Fibroblast of lung (primary cell): ENCODE results near the gene NF2. TPM values are rescaled to one million over a fixed set of nuclear protein-coding genes. Genes with fewer than 3 reads are reported as not detected.

Experiments used
- DNase-seq, 2 donors: peaks; one replicate each; pipeline versions ENCODE4 v3.0.0 to v3.0.0-alpha.2; 2010; ENCODE audit warnings: low read depth in 2 of 2
- H2AFZ ChIP-seq: 2 replicates; pipeline ENCODE4 v1.5.1; 2012; ENCODE audit warnings: low read length, control low read depth, inconsistent platforms
- H3K27ac ChIP-seq: 2 replicates; pipeline ENCODE4 v1.5.1; 2011; ENCODE audit warnings: low read length, control low read depth; ENCODE audit not compliant: insufficient read depth
- H3K27me3 ChIP-seq: 2 replicates; pipeline ENCODE4 v1.5.1; 2011; ENCODE audit warnings: mild to moderate bottlenecking, low read length; ENCODE audit not compliant: control insufficient read depth, insufficient read depth
- H3K36me3 ChIP-seq: 2 replicates; pipeline ENCODE4 v1.5.1; 2011; ENCODE audit warnings: low read length; ENCODE audit not compliant: control insufficient read depth, insufficient read depth
- H3K4me1 ChIP-seq: 2 replicates; pipeline ENCODE4 v1.5.1; 2011; ENCODE audit warnings: low read length; ENCODE audit not compliant: control insufficient read depth, insufficient read depth; ENCODE audit errors: extremely low read depth
- H3K4me2 ChIP-seq: 2 replicates; pipeline ENCODE4 v1.5.1; 2011; ENCODE audit warnings: low read length, control low read depth; ENCODE audit not compliant: insufficient read depth; ENCODE audit errors: extremely low read depth
- H3K4me3 ChIP-seq, 4 experiments: fragments of 200-600 bp in 1 of 4; sonication (generic) in 1 of 4; replicated peaks in 1 of 4; 2 replicates each; pipeline ENCODE4 v1.5.1; 2011 to 2016; ENCODE audit warnings: low read length in 4 of 4, low read depth in 3 of 4, mild to moderate bottlenecking in 3 of 4, control low read depth in 2 of 4, inconsistent platforms in 1 of 4, mixed read lengths in 1 of 4; ENCODE audit not compliant: insufficient read depth in 1 of 4; ENCODE audit errors: control extremely low read depth in 1 of 4
- H3K79me2 ChIP-seq: 2 replicates; pipeline ENCODE4 v1.5.1; 2012; ENCODE audit warnings: mild to moderate bottlenecking, low read length, inconsistent platforms; ENCODE audit not compliant: control insufficient read depth, insufficient read depth
- H3K9ac ChIP-seq: 2 replicates; pipeline ENCODE4 v1.5.1; 2011; ENCODE audit warnings: mild to moderate bottlenecking, low read length, control low read depth; ENCODE audit not compliant: insufficient read depth
- H3K9me3 ChIP-seq: 2 replicates; pipeline ENCODE4 v1.5.1; 2012; ENCODE audit warnings: low read depth, low read length; ENCODE audit not compliant: control insufficient read depth, insufficient read depth
- H4K20me1 ChIP-seq: 2 replicates; pipeline ENCODE4 v1.5.1; 2011; ENCODE audit warnings: low read length; ENCODE audit not compliant: control insufficient read depth, insufficient read depth; ENCODE audit errors: extremely low read depth
- EZH2 ChIP-seq: IDR thresholded peaks from 2 replicates; pipeline ENCODE4 v1.5.1; 2012; ENCODE audit warnings: low read length, control low read depth, mild to moderate bottlenecking; ENCODE audit errors: missing control alignments
- polyA plus RNA-seq, 2 donors: library from polyadenylated mRNA; depleted of rRNA in 1 of 2; stranded (reverse) in 1 of 2; unstranded in 1 of 2; fragments of >200 nt; gene quantifications; 2 replicates each; pipeline ENCODE4 v1.2.1, GENCODE V29; 2011 to 2012; ENCODE audit warnings: missing spikeins in 1 of 2
- total RNA-seq: library from RNA; depleted of rRNA; stranded (reverse); fragments of >200 nt; gene quantifications from 2 replicates; pipeline ENCODE4 v1.2.1, GENCODE V29; 2014
- TF ChIP-seq, protein P1 (sequence below), 2 donors: IDR thresholded peaks in 1 of 2; conservative IDR thresholded peaks in 1 of 2; 1 replicate in 1 of 2; 2 replicates in 1 of 2; pipeline ENCODE4 v1.5.1; 2011 to 2012; ENCODE audit warnings: low read length in 2 of 2, control low read depth in 1 of 2, inconsistent platforms in 1 of 2, low read depth in 1 of 2, mild to moderate bottlenecking in 1 of 2

Gene NF2
- total and polyA plus RNA-seq, 2 donors (not counting 1 experiment from before 2014, with no cell fraction given): 55.5 to 80.9 TPM

DNA sequence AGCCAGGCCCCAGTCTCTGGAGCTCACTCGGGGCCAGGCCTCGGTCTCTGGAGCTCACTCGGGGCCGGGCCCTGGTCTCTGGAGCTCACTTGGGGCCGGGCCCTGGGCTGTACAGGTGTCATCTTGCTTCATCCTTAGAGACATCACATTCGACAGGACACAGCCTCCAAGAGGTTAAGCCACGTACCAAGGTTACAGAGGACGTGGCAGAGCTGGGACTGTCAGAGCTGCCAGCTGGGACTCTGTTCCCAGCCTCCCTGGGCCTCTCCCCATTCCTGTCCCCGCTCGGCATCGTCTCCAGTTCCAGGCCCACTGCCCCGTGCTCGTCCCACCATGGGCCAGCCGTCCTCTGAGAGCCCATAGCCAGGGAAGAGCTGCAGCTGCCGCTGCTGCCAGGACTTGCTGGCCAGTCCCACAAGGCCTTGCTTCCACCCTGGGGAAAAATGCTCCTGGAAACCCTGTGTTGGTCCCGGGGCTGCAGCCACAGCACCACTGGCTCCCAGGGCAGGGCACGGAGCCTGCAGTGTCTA is 136.0 kb downstream of the NF2 start:
- Histone ChIP-seq H3K27ac (no peak overlapping the region), H3K9ac (no peak overlapping the region), H3K4me3 (no peak overlapping the region), H3K4me2 (no peak overlapping the region), H3K9me3 (no peaks in the 10 kb centered on the region), H3K4me1 (no peaks in the 10 kb centered on the region), H3K79me2 (no peaks in the 10 kb centered on the region), H3K36me3 (no peaks in the 10 kb centered on the region), H4K20me1 (no peaks in the 10 kb centered on the region), H3K27me3 (no peaks in the 10 kb centered on the region), H2AFZ (no peak overlapping the region)
- DNase-seq: no peak
- TF ChIP-seq, protein P1, sequence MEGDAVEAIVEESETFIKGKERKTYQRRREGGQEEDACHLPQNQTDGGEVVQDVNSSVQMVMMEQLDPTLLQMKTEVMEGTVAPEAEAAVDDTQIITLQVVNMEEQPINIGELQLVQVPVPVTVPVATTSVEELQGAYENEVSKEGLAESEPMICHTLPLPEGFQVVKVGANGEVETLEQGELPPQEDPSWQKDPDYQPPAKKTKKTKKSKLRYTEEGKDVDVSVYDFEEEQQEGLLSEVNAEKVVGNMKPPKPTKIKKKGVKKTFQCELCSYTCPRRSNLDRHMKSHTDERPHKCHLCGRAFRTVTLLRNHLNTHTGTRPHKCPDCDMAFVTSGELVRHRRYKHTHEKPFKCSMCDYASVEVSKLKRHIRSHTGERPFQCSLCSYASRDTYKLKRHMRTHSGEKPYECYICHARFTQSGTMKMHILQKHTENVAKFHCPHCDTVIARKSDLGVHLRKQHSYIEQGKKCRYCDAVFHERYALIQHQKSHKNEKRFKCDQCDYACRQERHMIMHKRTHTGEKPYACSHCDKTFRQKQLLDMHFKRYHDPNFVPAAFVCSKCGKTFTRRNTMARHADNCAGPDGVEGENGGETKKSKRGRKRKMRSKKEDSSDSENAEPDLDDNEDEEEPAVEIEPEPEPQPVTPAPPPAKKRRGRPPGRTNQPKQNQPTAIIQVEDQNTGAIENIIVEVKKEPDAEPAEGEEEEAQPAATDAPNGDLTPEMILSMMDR (conservative IDR thresholded peaks at IDR 0.05 in 1 of 2, IDR thresholded peaks at IDR 0.05 in 1 of 2; ENCODE audit: low read depth in 1 of 2, low read length in 2 of 2): no peak
- no peak for TF ChIP-seq EZH2

DNA sequence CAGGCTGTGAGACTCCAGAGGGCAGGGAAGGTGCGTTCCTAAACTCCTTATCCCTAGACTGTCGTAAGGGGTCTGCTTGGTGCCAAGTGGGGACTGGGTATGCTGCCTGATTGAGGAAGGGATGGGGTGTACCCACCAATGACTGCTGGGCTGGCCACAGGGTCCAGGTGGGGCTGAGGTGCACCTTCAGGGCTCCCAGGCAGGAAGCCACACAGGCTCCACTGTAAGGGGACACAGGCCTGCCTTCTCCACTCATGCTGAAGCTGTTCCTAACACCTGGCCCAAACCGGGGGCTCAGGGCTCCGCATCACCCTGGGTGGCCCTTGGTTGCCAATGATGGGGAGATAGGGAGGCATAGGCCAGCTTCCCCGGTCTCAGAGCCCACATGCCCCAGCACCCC is 136.8 kb downstream of the NF2 start:
- no peaks in the 10 kb centered on the region for H4K20me1 ChIP-seq
- no peaks in the 10 kb centered on the region for H3K27me3 ChIP-seq
- H3K9ac ChIP-seq: no peak overlapping the region
- no peak for DNase-seq
- no peak overlapping the region for H2AFZ ChIP-seq
- H3K79me2 ChIP-seq: no peaks in the 10 kb centered on the region
- no peak for TF ChIP-seq EZH2
- TF ChIP-seq, protein P1 (conservative IDR thresholded peaks at IDR 0.05 in 1 of 2, IDR thresholded peaks at IDR 0.05 in 1 of 2; ENCODE audit: low read depth in 1 of 2, low read length in 2 of 2): no peak
- H3K9me3 ChIP-seq: no peaks in the 10 kb centered on the region
- no peaks in the 10 kb centered on the region for H3K36me3 ChIP-seq
- H3K4me2 ChIP-seq: no peak overlapping the region
- H3K4me3 ChIP-seq: no peak overlapping the region
- H3K27ac ChIP-seq: no peak overlapping the region
- no peaks in the 10 kb centered on the region for H3K4me1 ChIP-seq

DNA sequence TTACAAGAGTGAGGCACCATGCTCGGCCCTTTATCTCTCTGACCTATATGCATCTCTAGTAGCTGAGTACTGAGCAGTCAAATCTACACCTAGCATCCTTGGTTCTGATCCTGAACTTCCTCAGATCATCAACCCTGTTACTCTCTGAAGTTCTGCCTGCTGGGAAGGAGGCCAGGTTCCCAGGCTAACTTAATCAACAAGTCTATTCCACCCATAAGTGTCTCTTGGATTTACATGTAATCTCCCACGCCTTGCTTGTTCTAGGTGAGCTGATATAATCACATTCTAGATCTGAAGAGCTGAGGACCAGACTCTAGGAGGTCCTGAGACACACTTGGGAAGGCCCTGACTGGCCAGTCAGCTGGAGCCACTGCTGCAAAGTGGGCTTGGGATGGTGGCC is 138.5 kb downstream of the NF2 start:
- H3K9ac ChIP-seq: no peak overlapping the region
- H3K4me1 ChIP-seq: no peaks in the 10 kb centered on the region
- no peak overlapping the region for H3K4me2 ChIP-seq
- no peaks in the 10 kb centered on the region for H3K9me3 ChIP-seq
- no peak overlapping the region for H2AFZ ChIP-seq
- no peak overlapping the region for H3K4me3 ChIP-seq
- H3K36me3 ChIP-seq: no peaks in the 10 kb centered on the region
- H3K27ac ChIP-seq: no peak overlapping the region
- DNase-seq: no peak
- no peaks in the 10 kb centered on the region for H3K79me2 ChIP-seq
- H3K27me3 ChIP-seq: no peaks in the 10 kb centered on the region
- no peak for TF ChIP-seq EZH2
- TF ChIP-seq, protein P1 (conservative IDR thresholded peaks at IDR 0.05 in 1 of 2, IDR thresholded peaks at IDR 0.05 in 1 of 2; ENCODE audit: low read depth in 1 of 2, low read length in 2 of 2): no peak
- no peaks in the 10 kb centered on the region for H4K20me1 ChIP-seq
